HG03354 (cell line): ENCODE measurements around the gene QRFP.

Source experiments
- ATAC-seq: cut with Tn5 transposase; IDR thresholded peaks from one replicate; pipeline ENCODE4 v1.9.1; 2021; ENCODE audit warnings: mild to moderate bottlenecking; ENCODE audit not compliant: unreplicated experiment, poor library complexity, severe bottlenecking

The QRFP gene

GRCh38 chr9:130879863-130880411 is 16.7 kb downstream of the QRFP start:
- no peak for ATAC-seq

GRCh38 chr9:130878295-130878694 is 18.3 kb downstream of the QRFP start:
- no peak for ATAC-seq

GRCh38 chr9:130877300-130877699 is 19.3 kb downstream of the QRFP start:
- ATAC-seq = no peak

GRCh38 chr9:130874783-130875182 is 21.8 kb downstream of the QRFP start:
- ATAC-seq = no peak

- no peak for ATAC-seq
These were observed 22.6 kb downstream of the QRFP start for GRCh38 chr9:130873966-130874365.

- ATAC-seq = no peak
These were observed 23.6 kb downstream of the QRFP start for GRCh38 chr9:130872912-130873503.

GRCh38 chr9:130872508-130872907 is 24.1 kb downstream of the QRFP start:
- no peak for ATAC-seq

- ATAC-seq = no peak
These were observed 24.5 kb downstream of the QRFP start for GRCh38 chr9:130872093-130872492.

- ATAC-seq = no peak
These were observed 25.1 kb downstream of the QRFP start for GRCh38 chr9:130871395-130872062.

GRCh38 chr9:130870491-130871381 is 25.9 kb downstream of the QRFP start:
- ATAC-seq = no peak

GRCh38 chr9:130869250-130869649 is 27.4 kb downstream of the QRFP start:
- ATAC-seq = no peak

- no peak for ATAC-seq
These were observed 28.4 kb downstream of the QRFP start for GRCh38 chr9:130868230-130868629.

GRCh38 chr9:130867556-130867955 is 29.1 kb downstream of the QRFP start:
- ATAC-seq = no peak

- no peak for ATAC-seq
These were observed 30.1 kb downstream of the QRFP start for GRCh38 chr9:130866474-130866965.

GRCh38 chr9:130865921-130866320 is 30.7 kb downstream of the QRFP start:
- ATAC-seq = no peak

GRCh38 chr9:130864541-130864940 is 32.1 kb downstream of the QRFP start:
- ATAC-seq = no peak

GRCh38 chr9:130862747-130863146 is 33.9 kb downstream of the QRFP start:
- ATAC-seq = no peak

GRCh38 chr9:130862217-130862616 is 34.4 kb downstream of the QRFP start:
- no peak for ATAC-seq

GRCh38 chr9:130861372-130862180 is 35.0 kb downstream of the QRFP start:
- ATAC-seq = no peak
